Measurements from ENCODE around the gene RNF182.

RNF182 gene

GRCh38 chr6:13947611-13948178 lies 22.9 kb downstream of the RNF182 start:
- TF ChIP-seq EZH2phosphoT487 (IDR thresholded peaks at IDR 0.05; ENCODE audit: borderline replicate concordance, low read length) (no peak), CTCF (IDR thresholded peaks at IDR 0.05; ENCODE audit: low read depth, low read length, poor library complexity, severe bottlenecking) (no peak)
- H3K4me2 ChIP-seq (ENCODE audit: low read length) = no peak overlapping the region
- no peaks in the 10 kb centered on the region for H3K79me2 ChIP-seq (ENCODE audit: control insufficient read depth, low read length)
- no peaks in the 10 kb centered on the region for H3K9me2 ChIP-seq (replicated peaks; ENCODE audit: control insufficient read depth, low read length)
- H3K9me3 ChIP-seq (ENCODE audit: control insufficient read depth, insufficient read depth, low read length) = peaks cover 4% of the 10 kb centered on the region; the same call in 1 of the 2 replicates
- H3F3A ChIP-seq (ENCODE audit: control insufficient read depth, insufficient read depth) = no peaks in the 10 kb centered on the region
- H3K4me3 ChIP-seq (ENCODE audit: low read length) = no peak overlapping the region
- no peak overlapping the region for H3K27ac ChIP-seq (ENCODE audit: low read depth, low read length)
- H3K36me3 ChIP-seq (ENCODE audit: control insufficient read depth, low read length) = no peaks in the 10 kb centered on the region
- no peaks in the 10 kb centered on the region for H3K27me3 ChIP-seq (ENCODE audit: control insufficient read depth, low read length)
- no peaks in the 10 kb centered on the region for H4K20me1 ChIP-seq (ENCODE audit: control insufficient read depth, insufficient read depth, low read depth, low read length)
- no peaks in the 10 kb centered on the region for H3K4me1 ChIP-seq (ENCODE audit: control insufficient read depth, low read length)

DNA sequence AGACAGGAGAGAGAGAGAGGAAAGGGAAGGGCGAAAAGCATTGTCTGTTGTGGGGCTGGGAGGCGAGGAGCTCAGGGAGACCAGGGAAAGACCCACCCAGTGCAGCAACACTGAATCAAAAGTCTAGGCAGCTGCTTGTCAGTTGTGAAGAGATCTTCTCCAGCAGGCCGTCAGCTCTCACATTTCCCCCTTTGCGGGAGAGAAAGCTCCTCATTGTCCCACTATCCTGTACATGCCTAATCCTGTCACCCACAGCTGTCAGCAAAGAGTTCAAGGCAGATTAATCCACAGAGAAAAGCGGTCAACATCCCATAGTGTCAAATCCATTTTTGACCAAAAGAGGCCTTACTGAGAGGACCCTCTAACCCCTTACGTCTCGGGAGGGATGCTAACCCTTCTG lies 27.3 kb downstream of the RNF182 start:
- Histone ChIP-seq H3K4me1 (ENCODE audit: control insufficient read depth, low read length) (no peaks in the 10 kb centered on the region), H3K27ac (ENCODE audit: low read depth, low read length) (no peak overlapping the region), H3F3A (ENCODE audit: control insufficient read depth, insufficient read depth) (no peaks in the 10 kb centered on the region), H3K27me3 (ENCODE audit: control insufficient read depth, low read length) (no peaks in the 10 kb centered on the region), H3K79me2 (ENCODE audit: control insufficient read depth, low read length) (no peaks in the 10 kb centered on the region), H3K9me3 (ENCODE audit: control insufficient read depth, insufficient read depth, low read length) (peaks cover 4% of the 10 kb centered on the region; the same call in 1 of the 2 replicates), H4K20me1 (ENCODE audit: control insufficient read depth, insufficient read depth, low read depth, low read length) (no peaks in the 10 kb centered on the region), H3K36me3 (ENCODE audit: control insufficient read depth, low read length) (no peaks in the 10 kb centered on the region), H3K4me3 (ENCODE audit: low read length) (no peak overlapping the region), H3K9me2 (replicated peaks; ENCODE audit: control insufficient read depth, low read length) (no peaks in the 10 kb centered on the region), H3K4me2 (ENCODE audit: low read length) (no peak overlapping the region)
- TF ChIP-seq EZH2phosphoT487 (IDR thresholded peaks at IDR 0.05; ENCODE audit: borderline replicate concordance, low read length) (no peak), CTCF (IDR thresholded peaks at IDR 0.05; ENCODE audit: low read depth, low read length, poor library complexity, severe bottlenecking) (no peak)

DNA sequence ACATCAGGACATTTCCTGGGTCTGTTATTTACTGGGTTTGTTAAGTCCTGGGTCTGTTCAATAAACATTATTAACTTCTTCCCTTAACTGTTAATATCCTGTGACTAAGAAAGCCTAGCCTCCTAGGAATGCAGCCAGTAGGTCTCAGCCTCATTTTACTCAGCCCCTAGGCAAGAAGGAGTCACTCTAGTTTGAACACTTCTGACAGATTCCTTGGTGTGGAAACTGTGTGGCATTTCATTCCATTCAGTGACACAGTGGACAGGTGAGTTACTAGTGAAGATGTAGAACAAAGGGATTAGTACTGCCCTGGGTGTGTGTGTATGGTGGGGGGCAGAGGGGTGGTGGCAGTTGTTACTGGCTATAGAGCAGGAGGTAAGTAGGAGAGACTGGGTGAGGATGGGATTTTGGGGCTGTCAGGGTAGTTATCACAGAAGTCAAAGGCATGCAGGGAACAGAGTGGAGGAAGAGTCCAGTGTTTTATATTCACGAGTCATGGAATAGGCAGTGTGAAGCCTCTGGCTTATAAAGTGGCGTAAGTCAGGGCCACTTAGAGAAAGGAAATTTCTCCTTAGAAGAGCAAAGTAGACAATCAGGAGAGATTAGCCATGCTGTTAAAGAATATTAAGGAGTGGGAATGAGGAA lies 28.4 kb downstream of the RNF182 start:
- Histone ChIP-seq H3K27ac (ENCODE audit: low read depth, low read length) (no peak overlapping the region), H3K9me3 (ENCODE audit: control insufficient read depth, insufficient read depth, low read length) (no peaks in the 10 kb centered on the region), H3K27me3 (ENCODE audit: control insufficient read depth, low read length) (no peaks in the 10 kb centered on the region), H3K4me3 (ENCODE audit: low read length) (no peak overlapping the region), H3F3A (ENCODE audit: control insufficient read depth, insufficient read depth) (no peaks in the 10 kb centered on the region), H3K79me2 (ENCODE audit: control insufficient read depth, low read length) (no peaks in the 10 kb centered on the region), H3K4me2 (ENCODE audit: low read length) (no peak overlapping the region), H4K20me1 (ENCODE audit: control insufficient read depth, insufficient read depth, low read depth, low read length) (no peaks in the 10 kb centered on the region), H3K9me2 (replicated peaks; ENCODE audit: control insufficient read depth, low read length) (no peaks in the 10 kb centered on the region), H3K4me1 (ENCODE audit: control insufficient read depth, low read length) (no peaks in the 10 kb centered on the region), H3K36me3 (ENCODE audit: control insufficient read depth, low read length) (no peaks in the 10 kb centered on the region)
- TF ChIP-seq EZH2phosphoT487 (IDR thresholded peaks at IDR 0.05; ENCODE audit: borderline replicate concordance, low read length) (no peak), CTCF (IDR thresholded peaks at IDR 0.05; ENCODE audit: low read depth, low read length, poor library complexity, severe bottlenecking) (no peak)

All from DOHH2 (cell line).